Vagina (tissue), 2 donors: ENCODE data around the gene GHRHR.

Source experiments
- CTCF ChIP-seq, 3 experiments: fragments of 450-650 bp in 2 of 3; fragments of 200-600 bp in 1 of 3; sonication (generic) in 1 of 3; IDR thresholded peaks; one replicate each; pipeline ENCODE4 v1.5.1; 2017 to 2019; ENCODE audit warnings: antibody characterized with exemption in 3 of 3, mild to moderate bottlenecking in 2 of 3, moderate library complexity in 2 of 3
- POLR2A ChIP-seq, 2 donors: fragments of 450-650 bp; IDR thresholded peaks; one replicate each; pipeline ENCODE4 v1.6.1; 2017; ENCODE audit warnings: antibody characterized with exemption in 2 of 2, mild to moderate bottlenecking in 2 of 2, moderate library complexity in 2 of 2

DNA sequence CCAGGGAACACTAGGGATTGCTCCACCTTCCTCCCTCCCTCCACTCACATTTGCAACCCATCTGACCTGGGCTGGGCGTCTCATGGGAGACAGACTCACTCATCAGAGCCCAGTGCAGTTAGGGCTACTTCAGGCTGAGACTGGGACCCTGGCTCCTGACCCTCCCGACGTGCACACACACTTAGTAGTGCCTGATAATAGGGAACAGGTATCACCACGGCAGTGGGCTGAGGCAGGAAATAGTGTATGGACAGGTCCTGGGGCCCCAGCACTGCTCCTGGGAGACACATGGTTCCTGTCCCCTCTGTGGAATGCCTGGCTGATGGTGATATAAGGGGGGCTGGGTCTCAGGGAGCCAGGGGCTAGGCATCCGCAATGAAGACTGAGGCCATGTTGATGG, 37.8 kb upstream of the GHRHR start:
- TF ChIP-seq POLR2A (IDR thresholded peaks at IDR 0.05), result no peak
- TF ChIP-seq CTCF (IDR thresholded peaks at IDR 0.05), result no peak
